Activated naive CD8-positive, alpha-beta T cell treated with anti-CD3 and anti-CD28 coated beads, Interleukin-2, amount 50 U/mL, for 16 hours (primary cell): Measurements from ENCODE around the gene FIGN.

ENCODE experiments used
- DNase-seq: peaks from one replicate; pipeline ENCODE4 v3.0.0-alpha.2; 2020; ENCODE audit warnings: low read depth, low spot score

The FIGN gene

GRCh38 chr2:163565192-163565591 is 170.6 kb downstream of the FIGN start:
- no peak for DNase-seq

- DNase-seq, result no peak
These were observed 171.6 kb downstream of the FIGN start for GRCh38 chr2:163564236-163564635.

GRCh38 chr2:163563336-163563735 is 172.5 kb downstream of the FIGN start:
- no peak for DNase-seq

GRCh38 chr2:163558251-163559021 is 177.4 kb downstream of the FIGN start:
- DNase-seq, result no peak

- no peak for DNase-seq
These were observed 179.3 kb downstream of the FIGN start for GRCh38 chr2:163556511-163556910.

GRCh38 chr2:163554864-163555263 is 180.9 kb downstream of the FIGN start:
- no peak for DNase-seq

GRCh38 chr2:163553601-163554000 is 182.2 kb downstream of the FIGN start:
- no peak for DNase-seq

GRCh38 chr2:163552758-163553157 is 183.1 kb downstream of the FIGN start:
- DNase-seq, result no peak

- DNase-seq, result no peak
These were observed 184.0 kb downstream of the FIGN start for GRCh38 chr2:163551616-163552373.

- DNase-seq, result no peak
These were observed 186.8 kb downstream of the FIGN start for GRCh38 chr2:163548970-163549369.
